Transverse colon (tissue), 4 donors: ENCODE data around the gene PRR5.

Experiments used
- CTCF ChIP-seq, 5 experiments: fragments of 200-600 bp in 3 of 5; fragments of 450-650 bp in 2 of 5; sonication (generic) in 3 of 5; IDR thresholded peaks; 1 replicate in 2 of 5; 2 replicates in 3 of 5; pipeline ENCODE4 v1.5.1; 2016 to 2017; ENCODE audit warnings: antibody characterized with exemption in 5 of 5, inconsistent platforms in 3 of 5, mild to moderate bottlenecking in 2 of 5, moderate library complexity in 1 of 5
- POLR2A ChIP-seq: fragments of 450-650 bp; IDR thresholded peaks from one replicate; pipeline ENCODE4 v1.6.1; 2016; ENCODE audit warnings: antibody characterized with exemption, mild to moderate bottlenecking, moderate library complexity
- POLR2AphosphoS5 ChIP-seq, 3 donors: sonication (generic); formaldehyde crosslinking; IDR thresholded peaks; one replicate each; pipeline ENCODE4 v1.6.1; 2016; ENCODE audit warnings: antibody characterized with exemption in 3 of 3

- TF ChIP-seq CTCF (IDR thresholded peaks at IDR 0.05) (no peak), POLR2AphosphoS5 (IDR thresholded peaks at IDR 0.05) (no peak), POLR2A (no peak)
Observed at GRCh38 chr22:44673406-44673805, 28.6 kb upstream of the PRR5 start.
